ENCODE measurements around the gene CENPT.

The CENPT gene

GRCh38 chr16:67805718-67806427, 41.6 kb downstream of the CENPT start:
- DNase-seq: no peak

GRCh38 chr16:67804853-67805542, 42.5 kb downstream of the CENPT start:
- DNase-seq: no peak

DNA sequence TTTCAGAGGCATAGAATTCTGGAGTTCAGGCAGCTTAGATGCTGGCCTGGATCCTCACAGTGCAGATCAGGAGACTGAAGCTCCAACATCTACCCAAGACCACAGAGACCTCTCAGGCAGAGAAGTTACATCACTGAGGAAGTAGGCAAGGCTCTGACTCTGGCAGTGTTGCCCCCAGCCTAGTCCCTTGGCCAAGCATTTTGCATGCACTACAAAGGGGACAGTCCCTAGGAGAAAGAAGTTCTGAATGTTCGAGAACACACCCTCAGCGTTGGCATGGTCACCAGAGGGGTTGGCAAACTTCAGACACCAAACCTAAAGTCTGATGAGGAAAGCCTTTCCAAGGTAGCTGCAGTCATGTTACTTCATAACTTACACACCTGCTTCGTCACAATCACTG, 43.6 kb downstream of the CENPT start:
- DNase-seq: no peak

- DNase-seq: no peak
Observed at GRCh38 chr16:67801883-67802282, 45.6 kb downstream of the CENPT start.

- no peak for DNase-seq
Observed at GRCh38 chr16:67801241-67801640, 46.3 kb downstream of the CENPT start.

DNA sequence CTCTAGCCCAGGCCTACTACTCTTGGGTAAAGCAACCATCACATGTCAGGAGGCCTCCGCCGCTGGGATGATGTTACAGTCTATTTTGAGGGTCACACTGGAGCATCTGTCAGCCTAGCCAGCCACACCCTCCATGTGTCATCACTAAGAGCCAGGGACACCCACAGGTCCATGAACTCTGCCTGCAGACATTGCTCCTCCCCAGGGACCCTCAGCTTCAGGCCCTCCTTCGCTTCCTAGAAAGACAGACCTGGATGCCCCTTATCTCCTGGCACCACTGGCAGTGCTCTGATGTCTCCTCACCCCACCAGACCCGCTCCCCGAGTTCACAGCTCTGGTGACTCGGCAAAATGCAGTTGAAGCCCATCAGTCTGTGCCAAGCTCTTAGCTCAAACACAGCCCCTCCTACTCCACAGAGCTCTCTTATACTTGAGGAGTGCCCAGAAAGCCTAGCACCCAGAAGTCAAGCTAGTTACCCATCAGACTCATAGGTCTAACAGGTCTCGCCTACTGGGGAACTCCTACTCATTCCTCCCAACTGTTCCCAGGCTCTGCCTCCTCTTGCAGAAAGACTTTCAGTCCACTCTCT, 47.1 kb downstream of the CENPT start:
- no peak for DNase-seq

- DNase-seq: no peak
Observed at GRCh38 chr16:67796099-67796718, 51.3 kb downstream of the CENPT start.

DNA sequence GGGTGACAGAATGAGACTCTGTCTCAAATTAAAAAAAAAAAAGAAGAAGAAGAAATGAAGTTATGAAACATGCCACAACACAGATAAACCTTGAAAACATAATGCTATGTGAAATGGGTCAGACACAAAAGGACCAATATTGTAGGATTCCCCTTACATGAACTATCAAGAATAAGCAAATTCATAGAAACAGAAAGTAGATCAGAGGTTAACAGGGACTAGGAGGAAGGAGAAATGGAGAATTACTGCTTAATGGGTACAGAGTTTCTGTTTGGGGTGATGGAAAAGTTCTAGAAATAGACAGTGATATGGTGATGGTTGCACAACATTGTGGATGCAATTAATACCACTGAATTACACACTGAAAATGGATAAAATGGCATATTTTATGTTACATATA, 57.4 kb downstream of the CENPT start:
- no peak for DNase-seq

- DNase-seq: no peak
Observed at GRCh38 chr16:67786491-67786890, 61.0 kb downstream of the CENPT start.

DNA sequence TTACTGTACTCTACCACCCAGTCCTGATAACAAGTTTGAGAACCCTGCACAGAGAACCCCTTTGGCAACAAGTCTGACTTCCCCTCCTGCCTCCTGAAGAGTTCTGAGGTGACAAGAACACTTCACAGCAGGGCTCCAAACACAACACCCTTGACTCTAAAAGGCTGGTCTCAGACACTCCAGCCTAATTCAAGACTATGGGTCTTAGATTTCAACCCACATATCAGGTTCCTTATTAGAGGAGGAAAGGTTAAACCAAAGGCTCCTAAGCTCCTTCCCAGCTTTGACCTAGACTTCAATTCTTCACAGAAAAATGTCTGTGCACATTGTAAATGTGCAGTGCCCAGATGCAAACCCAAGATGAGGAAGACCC, 64.2 kb downstream of the CENPT start:
- no peak for DNase-seq

GRCh38 chr16:67782567-67783352, 64.7 kb downstream of the CENPT start:
- DNase-seq: no peak

- DNase-seq: no peak
Observed at GRCh38 chr16:67781565-67781921, 66.0 kb downstream of the CENPT start.

DNA sequence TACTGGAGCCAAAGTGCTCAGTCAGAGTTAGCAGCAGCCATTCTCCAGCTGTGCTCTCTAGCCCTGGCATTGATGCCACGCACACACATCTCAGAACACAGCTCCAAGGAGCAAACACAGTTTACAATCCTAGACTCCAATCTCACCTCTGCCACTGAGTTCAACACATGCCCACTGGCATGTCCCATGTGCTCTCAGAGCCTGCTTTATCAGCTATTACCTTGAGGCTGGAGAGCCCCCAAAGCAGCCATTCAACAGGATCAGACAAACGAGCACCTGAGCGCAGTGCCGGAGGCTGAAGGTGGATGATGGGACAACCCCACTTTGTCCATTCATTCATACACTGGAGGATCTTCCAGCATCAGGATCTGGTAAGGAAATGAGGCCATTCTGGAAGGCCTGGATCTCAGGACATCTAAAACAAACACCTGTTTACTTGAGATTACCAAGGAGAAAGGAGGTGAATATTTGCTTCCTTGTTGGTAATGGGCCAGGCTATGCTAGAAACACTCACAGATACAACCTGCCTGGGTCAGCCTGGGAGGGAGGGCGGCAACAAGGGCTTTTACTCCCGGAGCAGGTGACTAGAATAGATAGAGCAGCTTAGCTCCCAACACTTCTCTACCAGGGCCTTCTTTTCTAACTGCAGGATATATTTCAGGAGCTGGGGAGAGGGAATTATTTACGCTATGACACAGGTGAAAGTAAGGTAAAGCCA, 66.5 kb downstream of the CENPT start:
- DNase-seq: no peak

DNA sequence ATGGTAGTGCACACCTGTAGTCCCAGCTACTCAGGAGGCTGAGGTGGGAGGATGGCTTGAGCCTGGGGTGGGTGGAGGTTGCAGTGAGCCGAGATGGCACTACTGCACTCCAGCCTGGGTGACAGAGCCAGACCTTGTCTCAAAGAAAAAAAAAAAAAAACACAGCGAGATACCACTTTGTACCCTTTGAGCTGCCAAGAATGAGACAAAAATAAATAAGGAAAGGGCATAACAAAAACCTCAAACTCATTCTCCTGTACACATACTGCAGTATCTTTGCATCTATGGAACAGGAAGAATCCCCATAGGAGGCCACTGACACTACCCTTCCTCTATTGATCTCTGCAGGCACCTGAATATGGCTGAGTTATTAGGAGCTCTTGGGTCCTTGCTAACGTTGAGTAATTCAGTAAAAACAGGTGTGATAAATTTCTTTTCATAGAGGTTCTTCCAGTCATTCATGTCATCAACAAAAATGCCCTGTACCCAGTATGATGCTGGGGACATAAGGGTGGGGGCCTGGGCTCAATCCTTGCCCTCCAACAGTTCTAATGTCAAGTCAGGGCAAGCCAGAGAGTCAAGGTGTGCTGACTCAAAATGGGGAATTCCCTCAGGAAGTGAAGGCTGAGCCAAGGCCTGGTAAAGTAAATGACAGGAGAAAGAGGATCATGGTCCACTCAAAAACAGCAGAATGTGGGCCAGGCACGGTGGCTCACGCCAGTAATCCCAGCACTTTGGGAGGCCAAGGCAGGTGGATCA, 68.1 kb downstream of the CENPT start:
- DNase-seq: no peak
